Adrenal gland (tissue), 12 donors: ENCODE data around the gene SHISA8. TPM values are rescaled to one million over a fixed set of nuclear protein-coding genes. Genes with fewer than 3 reads are reported as not detected.

ENCODE experiments used
- DNase-seq, 7 donors: peaks; one replicate each; pipeline ENCODE4 v3.0.0-alpha.2; 2019 to 2020
- H3K27ac ChIP-seq, 5 donors: fragments of 200-600 bp; sonication (generic) in 4 of 5; 1 replicate in 3 of 5; 2 replicates in 2 of 5; pipeline versions ENCODE4 v1.5.1 to v1.8.0; 2016 to 2020; ENCODE audit warnings: mild to moderate bottlenecking in 1 of 5
- H3K27me3 ChIP-seq: fragments of 200-600 bp; 2 replicates; pipeline ENCODE4 v1.8.0; 2021
- H3K36me3 ChIP-seq, 2 donors: fragments of 200-600 bp; replicated peaks in 1 of 2; 1 replicate in 1 of 2; 2 replicates in 1 of 2; pipeline versions ENCODE4 v1.5.1 to v1.8.0; 2018 to 2022
- H3K4me1 ChIP-seq, 2 donors: fragments of 200-600 bp; replicated peaks in 1 of 2; 1 replicate in 1 of 2; 2 replicates in 1 of 2; pipeline versions ENCODE4 v1.5.1 to v1.8.0; 2018 to 2021
- H3K4me3 ChIP-seq, 4 donors: fragments of 200-600 bp; sonication (generic) in 3 of 4; one replicate each; pipeline ENCODE4 v1.5.1; 2016 to 2018
- H3K9me3 ChIP-seq, 3 donors: fragments of 200-600 bp; sonication (generic) in 1 of 3; replicated peaks in 1 of 3; 1 replicate in 2 of 3; 2 replicates in 1 of 3; pipeline versions ENCODE4 v1.5.1 to v1.8.0; 2016 to 2021
- POLR2A ChIP-seq, 2 donors: fragments of 450-650 bp; IDR thresholded peaks; one replicate each; pipeline ENCODE4 v1.6.1; 2017; ENCODE audit warnings: antibody characterized with exemption in 2 of 2, mild to moderate bottlenecking in 2 of 2, moderate library complexity in 1 of 2
- WGBS, 4 donors: extraction: QIAGEN DNeasy Blood & Tissue Kit in 2 of 4; methylation state at CpG; one replicate each; pipeline versions ENCODE4 v1.1.5 to v1.1.7; 2013 to 2017; 5-methylcytosine and 5-hydroxymethylcytosine counted together
- intact Hi-C, 2 donors: fragments of 100-400 bp; cut with DNase I; formaldehyde crosslinking; loops; one replicate each; pipeline versions ENCODE4 v1.14.1 to v1.15.0; 2022 to 2023
- polyA plus RNA-seq, 3 donors: library from polyadenylated mRNA; stranded (reverse); fragments of 200-250 nt in 2 of 3; fragments of 350-450 nt in 1 of 3; fragmentation: Illumina TruSeq in 1 of 3; extraction: RNeasy Lipid Tissue Mini Kit (QIAGEN cat#74804) in 1 of 3; gene quantifications; one replicate each; pipeline ENCODE4 v1.2.3, GENCODE V29; 2013 to 2014
- total RNA-seq, 9 donors: library from RNA; depleted of rRNA in 4 of 9; stranded (reverse); fragments of >200 nt in 4 of 9; fragments of 120-200 nt in 1 of 9; fragmentation: NEBNext Ultra II Directional in 1 of 9; extraction: Animal tissue kit (Norgen Biotek cat#: 25700) in 1 of 9; gene quantifications; one replicate each; pipeline versions ENCODE4 v1.1.0 to v1.2.4, GENCODE V29; 2013 to 2023
- TF ChIP-seq, protein P1 (sequence below), 6 experiments: fragments of 450-650 bp in 4 of 6; fragments of 200-600 bp in 2 of 6; sonication (generic) in 1 of 6; IDR thresholded peaks; 1 replicate in 5 of 6; 2 replicates in 1 of 6; pipeline versions ENCODE4 v1.5.1 to v1.8.0; 2016 to 2021; ENCODE audit warnings: antibody characterized with exemption in 6 of 6, mild to moderate bottlenecking in 2 of 6, moderate library complexity in 1 of 6
- donor health status: healthy with polysubstance abuse.
- donor health status: Bipolar disorder and iron deficiency.
- donor health status: DM: yes; HTN: yes; CAD: no.
- donor health status: DM: no; HTN: no; CAD: no.
- donor health status: DM: no; HTN: no; CAD: no.
- donor health status: DM: yes; HTN: yes; CAD: no.

SHISA8 gene
- total and polyA plus RNA-seq, 12 donors, result 0.28 to 55.5 (median 16.2) TPM

DNA sequence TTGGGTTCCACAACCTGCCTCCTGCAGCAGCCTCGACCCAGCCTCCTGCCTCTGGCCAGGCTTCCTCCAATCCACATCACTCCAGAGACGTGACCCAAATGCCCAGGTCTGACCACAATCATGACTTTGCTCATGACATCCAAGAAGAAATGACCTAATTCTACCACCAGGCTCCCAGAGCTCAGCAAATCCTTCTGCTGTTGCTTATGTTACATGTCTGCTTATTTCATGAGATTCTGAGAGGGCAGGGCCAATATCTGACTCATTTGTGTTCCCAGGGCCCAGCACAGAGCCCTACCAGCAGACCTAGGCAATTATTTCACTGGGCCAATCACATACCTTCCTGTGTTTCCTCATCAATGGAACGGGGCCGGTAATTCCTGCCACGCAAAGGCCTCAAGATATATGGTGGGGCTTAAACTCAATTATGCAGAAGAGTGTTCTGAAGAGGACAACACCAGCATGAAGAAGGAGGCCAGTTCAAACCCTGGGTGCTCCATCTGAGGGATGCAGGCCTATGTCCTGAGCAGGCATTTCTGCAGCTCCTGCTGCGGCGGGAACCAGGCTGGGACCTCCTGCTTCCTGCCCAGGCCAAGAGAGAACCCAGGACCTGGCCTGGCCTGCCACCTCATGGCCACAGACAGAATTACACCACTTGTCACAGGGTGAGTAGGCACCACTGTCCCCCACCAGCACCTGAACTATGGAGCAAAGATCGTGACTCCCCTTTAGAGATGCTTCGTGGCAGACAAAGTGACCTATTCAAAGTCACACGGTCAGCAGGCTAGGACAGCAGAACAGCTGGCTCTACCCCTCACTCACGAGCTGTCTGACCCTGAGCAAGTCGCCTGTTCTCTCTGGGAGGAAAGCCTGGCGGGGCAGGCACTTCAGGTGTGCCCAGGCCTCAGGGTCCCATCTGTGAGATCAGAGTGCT is 26.2 kb upstream of the SHISA8 start:
- peak overlapping the region; percentile 12 to 76 (median 38) for H3K27ac ChIP-seq
- peak; percentile 84 to 96 (median 91) for DNase-seq
- no peaks in the 10 kb centered on the region for H3K9me3 ChIP-seq
- TF ChIP-seq POLR2A (IDR thresholded peaks at IDR 0.05), result no peak
- TF ChIP-seq, protein P1, sequence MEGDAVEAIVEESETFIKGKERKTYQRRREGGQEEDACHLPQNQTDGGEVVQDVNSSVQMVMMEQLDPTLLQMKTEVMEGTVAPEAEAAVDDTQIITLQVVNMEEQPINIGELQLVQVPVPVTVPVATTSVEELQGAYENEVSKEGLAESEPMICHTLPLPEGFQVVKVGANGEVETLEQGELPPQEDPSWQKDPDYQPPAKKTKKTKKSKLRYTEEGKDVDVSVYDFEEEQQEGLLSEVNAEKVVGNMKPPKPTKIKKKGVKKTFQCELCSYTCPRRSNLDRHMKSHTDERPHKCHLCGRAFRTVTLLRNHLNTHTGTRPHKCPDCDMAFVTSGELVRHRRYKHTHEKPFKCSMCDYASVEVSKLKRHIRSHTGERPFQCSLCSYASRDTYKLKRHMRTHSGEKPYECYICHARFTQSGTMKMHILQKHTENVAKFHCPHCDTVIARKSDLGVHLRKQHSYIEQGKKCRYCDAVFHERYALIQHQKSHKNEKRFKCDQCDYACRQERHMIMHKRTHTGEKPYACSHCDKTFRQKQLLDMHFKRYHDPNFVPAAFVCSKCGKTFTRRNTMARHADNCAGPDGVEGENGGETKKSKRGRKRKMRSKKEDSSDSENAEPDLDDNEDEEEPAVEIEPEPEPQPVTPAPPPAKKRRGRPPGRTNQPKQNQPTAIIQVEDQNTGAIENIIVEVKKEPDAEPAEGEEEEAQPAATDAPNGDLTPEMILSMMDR (IDR thresholded peaks at IDR 0.05), result peak; percentile 81 to 99 (median 98)
- H3K4me3 ChIP-seq, result no peak overlapping the region
- intact Hi-C loops, result loop anchor here (2.0 to 10.0 kb wide), 5 partner anchors 119 to 244 kb away; partner anchors contain the start of gene MEI1 (in 1 of the 2)
- H3K27me3 ChIP-seq, result no peaks in the 10 kb centered on the region
- no peaks in the 10 kb centered on the region for H3K36me3 ChIP-seq
- H3K4me1 ChIP-seq, result peaks cover under 1 to 11% of the 10 kb centered on the region in 2 donors
- 36 to 50% (median 41%) methylated on average over 9 to 13 of the region's 13 CpGs for WGBS, 4 donors

DNA sequence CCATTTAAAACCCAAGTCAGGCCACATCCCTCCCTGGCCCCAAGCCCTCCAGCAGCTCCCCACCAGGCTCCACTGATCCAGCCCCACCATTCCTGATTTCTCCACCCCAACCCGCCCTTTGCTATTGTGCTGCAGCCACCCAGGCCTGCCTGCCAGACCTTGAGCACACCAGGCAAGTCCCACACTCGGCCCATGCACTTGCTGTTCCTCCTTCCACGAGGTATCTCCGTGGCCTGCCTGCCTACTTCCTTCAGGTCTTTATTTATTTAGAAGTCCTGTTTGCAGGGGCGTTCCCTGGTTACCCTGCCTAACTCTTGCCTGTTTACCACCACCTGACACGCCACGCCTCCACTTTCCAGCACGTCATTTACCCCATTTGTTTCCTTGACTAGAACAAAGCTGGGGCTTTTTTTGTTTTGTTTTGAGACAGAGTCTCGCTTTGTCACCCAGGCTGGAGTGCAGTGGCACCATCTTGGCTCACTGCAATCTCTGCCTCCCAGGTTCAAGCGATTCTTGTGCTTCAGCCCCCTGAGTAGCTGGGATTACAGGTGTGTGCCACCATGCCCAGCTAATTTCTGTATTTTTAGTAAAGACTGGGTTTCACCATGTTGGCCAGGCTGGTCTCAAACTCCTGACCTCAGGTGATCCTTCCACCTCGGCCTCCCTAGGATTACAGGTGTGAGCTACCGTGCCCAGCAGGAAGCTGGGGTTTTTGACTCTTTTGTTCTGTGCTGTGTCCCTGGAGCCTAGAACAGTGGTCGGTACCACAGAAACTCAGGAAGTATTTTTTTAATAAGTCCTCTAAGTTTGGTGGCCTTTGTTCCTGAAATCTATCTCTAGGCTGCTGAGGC is 25.3 kb upstream of the SHISA8 start:
- no peak for TF ChIP-seq POLR2A (IDR thresholded peaks at IDR 0.05)
- TF ChIP-seq, protein P1 (IDR thresholded peaks at IDR 0.05), result no peak

DNA sequence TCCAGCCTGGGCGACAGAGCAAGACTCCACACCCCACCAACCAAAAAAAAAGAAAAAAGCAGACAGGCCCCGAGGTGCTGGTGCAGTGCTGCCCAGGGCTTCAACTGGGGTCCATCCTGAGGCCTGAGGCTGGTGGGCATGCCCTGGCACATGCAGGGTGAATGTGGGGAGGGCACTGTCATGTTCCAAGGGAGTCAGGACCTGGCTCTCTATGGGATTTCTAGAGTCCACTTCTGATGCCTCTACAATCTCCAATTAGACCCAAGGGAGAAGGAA is 22.0 kb upstream of the SHISA8 start:
- Histone ChIP-seq H3K4me1 (peaks cover 0 to 7% of the 10 kb centered on the region in 2 donors), H3K36me3 (no peaks in the 10 kb centered on the region), H3K4me3 (no peak overlapping the region), H3K27ac (no peak overlapping the region), H3K27me3 (no peaks in the 10 kb centered on the region), H3K9me3 (no peaks in the 10 kb centered on the region)
- TF ChIP-seq, protein P1 (IDR thresholded peaks at IDR 0.05), result no peak
- TF ChIP-seq POLR2A (IDR thresholded peaks at IDR 0.05), result no peak
- intact Hi-C loops, result no loop called here
- DNase-seq, result no peak
- WGBS, 4 donors, result 40 to 100% (median 90%) methylated on average over 1 to 2 of the region's 2 CpGs

More for the DNA sequence above, 25.3 kb upstream of the SHISA8 start:
- no peaks in the 10 kb centered on the region for H3K27me3 ChIP-seq
- intact Hi-C loops, result loop anchor here (2.0 to 10.0 kb wide), 5 partner anchors 118 to 243 kb away; partner anchors contain the start of gene MEI1 (in 1 of the 2)
- no peaks in the 10 kb centered on the region for H3K9me3 ChIP-seq
- H3K27ac ChIP-seq, result peak overlapping the region; percentile 12 to 76 (median 38)
- DNase-seq, result no peak
- no peaks in the 10 kb centered on the region for H3K36me3 ChIP-seq
- H3K4me3 ChIP-seq, result no peak overlapping the region
- H3K4me1 ChIP-seq, result peaks cover 0 to 7% of the 10 kb centered on the region in 2 donors
- WGBS, 4 donors, result 70 to 85% (median 81%) methylated on average over 13 of the region's 13 CpGs

DNA sequence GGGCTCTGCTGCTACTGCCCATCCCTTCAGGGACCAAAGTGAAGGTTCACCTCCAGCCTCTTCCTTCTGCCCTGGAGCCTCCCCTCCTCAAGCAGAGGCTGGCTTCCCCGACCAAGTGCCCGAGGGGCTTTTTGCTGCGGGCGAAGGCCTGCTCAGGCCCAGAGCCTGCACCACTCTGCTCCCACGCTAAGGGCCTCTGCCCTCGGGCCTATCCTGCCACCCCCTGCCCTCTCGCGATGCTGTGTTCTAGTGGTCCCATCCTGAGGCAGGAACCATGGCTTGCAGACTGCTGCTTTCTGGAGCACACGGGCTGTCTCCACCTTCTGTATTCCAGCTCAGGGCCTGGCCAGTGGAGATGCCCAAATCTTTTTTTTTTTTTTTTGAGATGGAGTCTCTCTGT is 20.6 kb upstream of the SHISA8 start:
- intact Hi-C loops, result no loop called here
- Histone ChIP-seq H3K27me3 (no peaks in the 10 kb centered on the region), H3K27ac (no peak overlapping the region), H3K4me3 (no peak overlapping the region), H3K4me1 (peaks cover 0 to under 1% of the 10 kb centered on the region in 2 donors), H3K36me3 (no peaks in the 10 kb centered on the region), H3K9me3 (no peaks in the 10 kb centered on the region)
- 91 to 100% (median 93%) methylated on average over 4 to 9 of the region's 9 CpGs for WGBS, 4 donors
- TF ChIP-seq, protein P1 (IDR thresholded peaks at IDR 0.05), result no peak
- TF ChIP-seq POLR2A (IDR thresholded peaks at IDR 0.05), result no peak
- no peak for DNase-seq
